HepG2 (cell line): ENCODE results near the gene ZBTB20. TPM values are rescaled to one million over a fixed set of nuclear protein-coding genes. Genes with fewer than 3 reads are reported as not detected.

Source experiments
- ATAC-seq: fragments of 200-7000 bp; cut with Tn5 transposase; 3 replicates; pipeline ENCODE4 v1.9.1; 2020; ENCODE audit warnings: mild to moderate bottlenecking, moderate library complexity
- BruUV-seq: library from RNA; stranded (reverse); fragments of 400-500 nt; replicated peaks from 2 replicates; lab custom pipeline; 2021; lab: Mats Ljungman, UMichigan
- CTCF ChIA-PET: fragments of 300-600 bp; formaldehyde crosslinking; extraction: SDS; loops from one replicate; lab custom pipeline; 2021; ENCODE audit warnings: low total read pairs, inconsistent platforms, low intra/inter-chr PET ratio; lab: Yijun Ruan, JAX
- POLR2A ChIA-PET: fragments of 350-600 bp; sonication (Branson Sonifier 250); formaldehyde crosslinking; loops from one replicate; lab custom pipeline; 2020; ENCODE audit warnings: antibody characterized with exemption, inconsistent platforms; lab: Yijun Ruan, JAX
- DNase-seq: peaks from one replicate; pipeline ENCODE4 v3.0.0-alpha.2; 2015; ENCODE audit warnings: low spot score
- FAIRE-seq: peaks from 3 replicates; lab custom pipeline; 2011; peaks lifted over from hg19 to GRCh38; lab: Jason Lieb, UNC
- H2AFZ ChIP-seq: one replicate; pipeline ENCODE4 v1.6.1; 2011; ENCODE audit warnings: low read length, inconsistent platforms
- H3K27ac ChIP-seq: fragments of 300-600 bp; 3 replicates; pipeline ENCODE4 v1.8.0; 2011; ENCODE audit warnings: mixed run types, mild to moderate bottlenecking, mixed read lengths, low read length, inconsistent platforms; ENCODE audit not compliant: insufficient read depth; ENCODE audit errors: extremely low read length
- H3K27me3 ChIP-seq, 2 experiments: fragments of 200-600 bp in 1 of 2; 2 replicates in 1 of 2; 3 replicates in 1 of 2; pipeline versions ENCODE4 v1.6.0 to v1.8.0; 2011; ENCODE audit warnings: low read length in 2 of 2, mild to moderate bottlenecking in 2 of 2, moderate library complexity in 2 of 2, inconsistent platforms in 1 of 2; ENCODE audit not compliant: insufficient read depth in 2 of 2, control insufficient read depth in 1 of 2
- H3K36me3 ChIP-seq, 2 experiments: fragments of 200-600 bp in 1 of 2; replicated peaks in 1 of 2; 2 replicates in 1 of 2; 3 replicates in 1 of 2; pipeline versions ENCODE4 v1.5.1 to v1.8.0; 2011; ENCODE audit warnings: low read length in 2 of 2, inconsistent platforms in 1 of 2; ENCODE audit not compliant: insufficient read depth in 2 of 2, control insufficient read depth in 1 of 2
- H3K4me1 ChIP-seq: 2 replicates; pipeline ENCODE4 v1.5.1; 2012; ENCODE audit warnings: low read length, inconsistent platforms; ENCODE audit not compliant: insufficient read depth
- H3K4me2 ChIP-seq: 2 replicates; pipeline ENCODE4 v1.6.0; 2011; ENCODE audit warnings: low read depth, low read length, inconsistent platforms
- H3K4me3 ChIP-seq, 3 experiments: fragments of 200-600 bp in 1 of 3; sonication (generic), shearing (Covaris generic) in 1 of 3; replicated peaks in 1 of 3; 2 replicates each; pipeline ENCODE4 v1.5.1; 2011 to 2016; ENCODE audit warnings: low read length in 3 of 3, inconsistent platforms in 2 of 3, low read depth in 2 of 3, mild to moderate bottlenecking in 2 of 3, control low read depth in 1 of 3, mixed read lengths in 1 of 3; ENCODE audit not compliant: insufficient read depth in 1 of 3
- H3K79me2 ChIP-seq: one replicate; pipeline ENCODE4 v1.6.1; 2011; ENCODE audit warnings: low read length, inconsistent platforms; ENCODE audit not compliant: insufficient read depth
- H3K9ac ChIP-seq: 2 replicates; pipeline ENCODE4 v1.6.0; 2011; ENCODE audit warnings: mild to moderate bottlenecking, low read depth, low read length, inconsistent platforms; ENCODE audit not compliant: insufficient read depth
- H3K9me3 ChIP-seq: 2 replicates; pipeline ENCODE4 v1.5.1; 2012; ENCODE audit warnings: mild to moderate bottlenecking, low read length
- H4K20me1 ChIP-seq: 2 replicates; pipeline ENCODE4 v1.6.0; 2011; ENCODE audit warnings: inconsistent platforms, mild to moderate bottlenecking, low read length, moderate library complexity; ENCODE audit not compliant: insufficient read depth
- MAFF ChIP-seq: IDR thresholded peaks from 2 replicates; pipeline ENCODE4 v1.6.1; 2011; ENCODE audit warnings: low read depth, low read length, improper control_type of control experiment
- RARA ChIP-seq: IDR thresholded peaks from 2 replicates; pipeline ENCODE4 v1.6.1; 2016; ENCODE audit warnings: missing genetic modification reagents, missing compliant biosample characterization
- ZC3H13 ChIP-seq: sonication (generic); formaldehyde crosslinking; IDR thresholded peaks from 2 replicates; pipeline ENCODE4 v1.8.1; 2023; ENCODE audit warnings: mild to moderate bottlenecking, missing genetic modification reagents, moderate library complexity
- ZNF550 ChIP-seq: sonication (generic); formaldehyde crosslinking; IDR thresholded peaks from 2 replicates; pipeline ENCODE4 v1.4.0; 2020; ENCODE audit warnings: mild to moderate bottlenecking, missing genetic modification reagents, borderline replicate concordance
- WGBS: methylation state at CpG from one replicate; pipeline ENCODE4 v1.1.6; 2017; ENCODE audit warnings: low lambda C conversion rate; 5-methylcytosine and 5-hydroxymethylcytosine counted together
- in situ Hi-C: cut with HindIII; loops from 2 replicates; pipeline ENCODE4 v1.10.0; 2017; ENCODE audit warnings: low pct_unique_long_range_greater_than_20kb; ENCODE audit not compliant: extremely low pct_ligation_motif_present
- intact Hi-C: fragments of 100-400 bp; cut with micrococcal nuclease; formaldehyde crosslinking; loops from one replicate; pipeline ENCODE4 v1.10.0; 2022; ENCODE audit not compliant: unreplicated experiment
- polyA plus RNA-seq, 8 experiments: library from polyadenylated mRNA; depleted of rRNA in 3 of 8; stranded (reverse) in 7 of 8; unstranded in 1 of 8; fragments of >200 nt; fragmentation: Illumina TruSeq in 4 of 8; extraction: Trizol in 4 of 8; gene quantifications; 2 replicates each; pipeline versions ENCODE4 v1.2.1 to v1.2.3, GENCODE V29; 2011 to 2016; ENCODE audit warnings: low read depth in 4 of 8, missing spikeins in 1 of 8, mixed read lengths in 1 of 8; ENCODE audit not compliant: insufficient read depth in 1 of 8
- total RNA-seq, 5 experiments: library from RNA; depleted of rRNA; stranded (reverse); fragments of >200 nt; fragmentation: Illumina TruSeq; extraction: Trizol; gene quantifications; 2 replicates each; pipeline ENCODE4 v1.2.3, GENCODE V29; 2016; ENCODE audit warnings: low read depth in 1 of 5
- TF ChIP-seq, protein P1 (sequence below): sonication (generic); formaldehyde crosslinking; IDR thresholded peaks from 2 replicates; pipeline ENCODE4 v1.5.0; 2020; ENCODE audit warnings: missing genetic modification reagents
- TF ChIP-seq, protein P2 (sequence below): sonication (generic); formaldehyde crosslinking; IDR thresholded peaks from 2 replicates; pipeline ENCODE4 v1.5.1; 2020; ENCODE audit warnings: mild to moderate bottlenecking, missing genetic modification reagents, moderate library complexity
- TF ChIP-seq, protein P3 (sequence below): sonication (generic); formaldehyde crosslinking; IDR thresholded peaks from 2 replicates; pipeline ENCODE4 v1.5.1; 2020; ENCODE audit warnings: mild to moderate bottlenecking, missing genetic modification reagents, moderate library complexity
- TF ChIP-seq, protein P4 (sequence below): sonication (generic); formaldehyde crosslinking; IDR thresholded peaks from 2 replicates; pipeline ENCODE4 v1.8.0; 2022; ENCODE audit warnings: missing genetic modification reagents, mild to moderate bottlenecking, borderline replicate concordance
- TF ChIP-seq, protein P5 (sequence below): sonication (generic); formaldehyde crosslinking; IDR thresholded peaks from 2 replicates; pipeline ENCODE4 v1.9.0; 2021; ENCODE audit warnings: missing genetic modification reagents, borderline replicate concordance
- TF ChIP-seq, protein P6 (sequence below): sonication (generic); formaldehyde crosslinking; IDR thresholded peaks from 2 replicates; pipeline ENCODE4 v1.5.0; 2020; ENCODE audit warnings: mild to moderate bottlenecking, missing genetic modification reagents

Gene ZBTB20
- total and polyA plus RNA-seq, 2 of the 13 experiments (the other 11 are each of a cell fraction or from before 2014, with no cell fraction given): 1.9 to 8.8 TPM

DNA sequence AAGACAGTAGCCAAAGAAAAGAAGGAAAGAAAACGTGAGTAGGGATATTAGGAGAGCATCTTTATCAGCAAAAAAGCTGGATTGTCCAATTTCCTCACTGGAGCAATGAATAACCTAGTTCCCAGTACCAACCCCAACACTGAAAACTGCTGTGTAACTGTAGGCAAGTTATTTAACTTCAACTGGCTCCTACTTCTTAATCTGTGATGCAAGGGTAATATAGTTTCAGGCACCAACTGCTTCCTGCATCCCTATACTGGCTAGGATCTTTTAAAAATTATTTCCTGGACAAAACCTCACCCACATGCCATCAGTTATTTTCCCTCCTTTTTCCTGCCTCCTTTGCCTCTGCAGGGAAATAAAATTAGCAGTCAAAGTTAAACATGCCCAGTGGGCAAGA lies 59.6 kb downstream of the ZBTB20 start:
- H3K36me3 ChIP-seq: no peaks in the 10 kb centered on the region
- no peak overlapping the region for H3K4me2 ChIP-seq
- ChIA-PET POLR2A (no interaction called here), CTCF (no interaction called here)
- BruUV-seq: no TSS peak
- H2AFZ ChIP-seq: no peak overlapping the region
- no peak overlapping the region for H3K4me3 ChIP-seq
- in situ Hi-C loops (loop anchor here (10.0 to 25.0 kb wide), 2 partner anchors 263 to 600 kb away; no protein-coding TSS in a partner anchor), intact Hi-C loops (no loop called here)
- no peak for DNase-seq
- H3K4me1 ChIP-seq: no peaks in the 10 kb centered on the region
- no peak for ATAC-seq
- no peak overlapping the region for H3K9ac ChIP-seq
- H3K9me3 ChIP-seq: no peaks in the 10 kb centered on the region
- H4K20me1 ChIP-seq: no peaks in the 10 kb centered on the region
- no peaks in the 10 kb centered on the region for H3K79me2 ChIP-seq
- no peak for FAIRE-seq
- no peaks in the 10 kb centered on the region; a peak in 1 of 5 replicates for H3K27me3 ChIP-seq
- 29% methylated on average over 1 of the region's 1 CpG for WGBS
- no peak overlapping the region for H3K27ac ChIP-seq
- TF ChIP-seq, protein P1, sequence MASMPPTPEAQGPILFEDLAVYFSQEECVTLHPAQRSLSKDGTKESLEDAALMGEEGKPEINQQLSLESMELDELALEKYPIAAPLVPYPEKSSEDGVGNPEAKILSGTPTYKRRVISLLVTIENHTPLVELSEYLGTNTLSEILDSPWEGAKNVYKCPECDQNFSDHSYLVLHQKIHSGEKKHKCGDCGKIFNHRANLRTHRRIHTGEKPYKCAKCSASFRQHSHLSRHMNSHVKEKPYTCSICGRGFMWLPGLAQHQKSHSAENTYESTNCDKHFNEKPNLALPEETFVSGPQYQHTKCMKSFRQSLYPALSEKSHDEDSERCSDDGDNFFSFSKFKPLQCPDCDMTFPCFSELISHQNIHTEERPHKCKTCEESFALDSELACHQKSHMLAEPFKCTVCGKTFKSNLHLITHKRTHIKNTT (CRISPR knock-in tag): no peak
- TF ChIP-seq, protein P2, sequence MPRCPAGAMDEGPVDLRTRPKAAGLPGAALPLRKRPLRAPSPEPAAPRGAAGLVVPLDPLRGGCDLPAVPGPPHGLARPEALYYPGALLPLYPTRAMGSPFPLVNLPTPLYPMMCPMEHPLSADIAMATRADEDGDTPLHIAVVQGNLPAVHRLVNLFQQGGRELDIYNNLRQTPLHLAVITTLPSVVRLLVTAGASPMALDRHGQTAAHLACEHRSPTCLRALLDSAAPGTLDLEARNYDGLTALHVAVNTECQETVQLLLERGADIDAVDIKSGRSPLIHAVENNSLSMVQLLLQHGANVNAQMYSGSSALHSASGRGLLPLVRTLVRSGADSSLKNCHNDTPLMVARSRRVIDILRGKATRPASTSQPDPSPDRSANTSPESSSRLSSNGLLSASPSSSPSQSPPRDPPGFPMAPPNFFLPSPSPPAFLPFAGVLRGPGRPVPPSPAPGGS (CRISPR knock-in tag): no peak
- TF ChIP-seq, protein P3, sequence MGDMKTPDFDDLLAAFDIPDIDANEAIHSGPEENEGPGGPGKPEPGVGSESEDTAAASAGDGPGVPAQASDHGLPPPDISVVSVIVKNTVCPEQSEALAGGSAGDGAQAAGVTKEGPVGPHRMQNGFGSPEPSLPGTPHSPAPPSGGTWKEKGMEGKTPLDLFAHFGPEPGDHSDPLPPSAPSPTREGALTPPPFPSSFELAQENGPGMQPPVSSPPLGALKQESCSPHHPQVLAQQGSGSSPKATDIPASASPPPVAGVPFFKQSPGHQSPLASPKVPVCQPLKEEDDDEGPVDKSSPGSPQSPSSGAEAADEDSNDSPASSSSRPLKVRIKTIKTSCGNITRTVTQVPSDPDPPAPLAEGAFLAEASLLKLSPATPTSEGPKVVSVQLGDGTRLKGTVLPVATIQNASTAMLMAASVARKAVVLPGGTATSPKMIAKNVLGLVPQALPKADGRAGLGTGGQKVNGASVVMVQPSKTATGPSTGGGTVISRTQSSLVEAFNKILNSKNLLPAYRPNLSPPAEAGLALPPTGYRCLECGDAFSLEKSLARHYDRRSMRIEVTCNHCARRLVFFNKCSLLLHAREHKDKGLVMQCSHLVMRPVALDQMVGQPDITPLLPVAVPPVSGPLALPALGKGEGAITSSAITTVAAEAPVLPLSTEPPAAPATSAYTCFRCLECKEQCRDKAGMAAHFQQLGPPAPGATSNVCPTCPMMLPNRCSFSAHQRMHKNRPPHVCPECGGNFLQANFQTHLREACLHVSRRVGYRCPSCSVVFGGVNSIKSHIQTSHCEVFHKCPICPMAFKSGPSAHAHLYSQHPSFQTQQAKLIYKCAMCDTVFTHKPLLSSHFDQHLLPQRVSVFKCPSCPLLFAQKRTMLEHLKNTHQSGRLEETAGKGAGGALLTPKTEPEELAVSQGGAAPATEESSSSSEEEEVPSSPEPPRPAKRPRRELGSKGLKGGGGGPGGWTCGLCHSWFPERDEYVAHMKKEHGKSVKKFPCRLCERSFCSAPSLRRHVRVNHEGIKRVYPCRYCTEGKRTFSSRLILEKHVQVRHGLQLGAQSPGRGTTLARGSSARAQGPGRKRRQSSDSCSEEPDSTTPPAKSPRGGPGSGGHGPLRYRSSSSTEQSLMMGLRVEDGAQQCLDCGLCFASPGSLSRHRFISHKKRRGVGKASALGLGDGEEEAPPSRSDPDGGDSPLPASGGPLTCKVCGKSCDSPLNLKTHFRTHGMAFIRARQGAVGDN (CRISPR knock-in tag): no peak
- TF ChIP-seq RARA (CRISPR knock-in tag) (no peak), ZNF550 (CRISPR knock-in tag) (no peak), ZC3H13 (CRISPR knock-in tag) (no peak), MAFF (no peak)
- TF ChIP-seq, protein P4, sequence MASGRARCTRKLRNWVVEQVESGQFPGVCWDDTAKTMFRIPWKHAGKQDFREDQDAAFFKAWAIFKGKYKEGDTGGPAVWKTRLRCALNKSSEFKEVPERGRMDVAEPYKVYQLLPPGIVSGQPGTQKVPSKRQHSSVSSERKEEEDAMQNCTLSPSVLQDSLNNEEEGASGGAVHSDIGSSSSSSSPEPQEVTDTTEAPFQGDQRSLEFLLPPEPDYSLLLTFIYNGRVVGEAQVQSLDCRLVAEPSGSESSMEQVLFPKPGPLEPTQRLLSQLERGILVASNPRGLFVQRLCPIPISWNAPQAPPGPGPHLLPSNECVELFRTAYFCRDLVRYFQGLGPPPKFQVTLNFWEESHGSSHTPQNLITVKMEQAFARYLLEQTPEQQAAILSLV: no peak
- TF ChIP-seq, protein P5, sequence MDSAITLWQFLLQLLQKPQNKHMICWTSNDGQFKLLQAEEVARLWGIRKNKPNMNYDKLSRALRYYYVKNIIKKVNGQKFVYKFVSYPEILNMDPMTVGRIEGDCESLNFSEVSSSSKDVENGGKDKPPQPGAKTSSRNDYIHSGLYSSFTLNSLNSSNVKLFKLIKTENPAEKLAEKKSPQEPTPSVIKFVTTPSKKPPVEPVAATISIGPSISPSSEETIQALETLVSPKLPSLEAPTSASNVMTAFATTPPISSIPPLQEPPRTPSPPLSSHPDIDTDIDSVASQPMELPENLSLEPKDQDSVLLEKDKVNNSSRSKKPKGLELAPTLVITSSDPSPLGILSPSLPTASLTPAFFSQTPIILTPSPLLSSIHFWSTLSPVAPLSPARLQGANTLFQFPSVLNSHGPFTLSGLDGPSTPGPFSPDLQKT (CRISPR knock-in tag): no peak
- TF ChIP-seq, protein P6, sequence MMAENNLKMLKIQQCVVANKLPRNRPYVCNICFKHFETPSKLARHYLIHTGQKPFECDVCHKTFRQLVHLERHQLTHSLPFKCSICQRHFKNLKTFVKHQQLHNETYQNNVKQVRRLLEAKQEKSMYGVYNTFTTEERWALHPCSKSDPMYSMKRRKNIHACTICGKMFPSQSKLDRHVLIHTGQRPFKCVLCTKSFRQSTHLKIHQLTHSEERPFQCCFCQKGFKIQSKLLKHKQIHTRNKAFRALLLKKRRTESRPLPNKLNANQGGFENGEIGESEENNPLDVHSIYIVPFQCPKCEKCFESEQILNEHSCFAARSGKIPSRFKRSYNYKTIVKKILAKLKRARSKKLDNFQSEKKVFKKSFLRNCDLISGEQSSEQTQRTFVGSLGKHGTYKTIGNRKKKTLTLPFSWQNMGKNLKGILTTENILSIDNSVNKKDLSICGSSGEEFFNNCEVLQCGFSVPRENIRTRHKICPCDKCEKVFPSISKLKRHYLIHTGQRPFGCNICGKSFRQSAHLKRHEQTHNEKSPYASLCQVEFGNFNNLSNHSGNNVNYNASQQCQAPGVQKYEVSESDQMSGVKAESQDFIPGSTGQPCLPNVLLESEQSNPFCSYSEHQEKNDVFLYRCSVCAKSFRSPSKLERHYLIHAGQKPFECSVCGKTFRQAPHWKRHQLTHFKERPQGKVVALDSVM (CRISPR knock-in tag): no peak
